GM23338 (cell line): Measurements from ENCODE around the gene LYZL6. TPM values are rescaled to one million over a fixed set of nuclear protein-coding genes. Genes with fewer than 3 reads are reported as not detected.

Experiments
- ATAC-seq: fragments of 200-7000 bp; cut with Tn5 transposase; 3 replicates; pipeline ENCODE4 v1.9.1; 2020
- DNase-seq: peaks from one replicate; pipeline ENCODE4 v3.0.0-alpha.2; 2015; ENCODE audit warnings: low spot score
- H2AFZ ChIP-seq: fragments of 200-600 bp; sonication (generic); 2 replicates; pipeline ENCODE4 v1.8.0; 2016; ENCODE audit warnings: antibody characterized with exemption, mild to moderate bottlenecking, moderate library complexity
- H3F3A ChIP-seq: fragments of 200-600 bp; sonication (generic); replicated peaks from 2 replicates; pipeline ENCODE4 v1.8.0; 2017; ENCODE audit warnings: antibody characterized with exemption, mixed run types, low read depth
- H3K27ac ChIP-seq: fragments of 200-600 bp; sonication (generic); 2 replicates; pipeline ENCODE4 v1.6.1; 2016; ENCODE audit warnings: low read depth
- H3K27me3 ChIP-seq: fragments of 200-600 bp; sonication (generic); 2 replicates; pipeline ENCODE4 v1.8.0; 2016; ENCODE audit warnings: mild to moderate bottlenecking, mixed run types, moderate library complexity; ENCODE audit not compliant: insufficient read depth
- H3K36me3 ChIP-seq: fragments of 200-600 bp; sonication (generic); 2 replicates; pipeline ENCODE4 v1.8.0; 2016; ENCODE audit warnings: mild to moderate bottlenecking; ENCODE audit not compliant: insufficient read depth
- H3K4me1 ChIP-seq: fragments of 200-600 bp; sonication (generic); 2 replicates; pipeline ENCODE4 v1.8.0; 2016; ENCODE audit warnings: mild to moderate bottlenecking, moderate library complexity; ENCODE audit not compliant: insufficient read depth
- H3K4me2 ChIP-seq: fragments of 200-600 bp; sonication (generic); 2 replicates; pipeline ENCODE4 v1.7.1; 2017; ENCODE audit warnings: mixed run types
- H3K4me3 ChIP-seq: fragments of 200-600 bp; sonication (generic); 2 replicates; pipeline ENCODE4 v1.6.1; 2016; ENCODE audit warnings: mixed run types
- H3K79me2 ChIP-seq: fragments of 200-600 bp; sonication (generic); replicated peaks from 2 replicates; pipeline ENCODE4 v1.8.0; 2017; ENCODE audit warnings: mild to moderate bottlenecking; ENCODE audit not compliant: insufficient read depth
- H3K9me2 ChIP-seq: fragments of 200-600 bp; sonication (generic); 2 replicates; pipeline ENCODE4 v1.8.0; 2017; ENCODE audit not compliant: insufficient read depth
- H4K20me1 ChIP-seq: fragments of 200-600 bp; sonication (generic); replicated peaks from 2 replicates; pipeline ENCODE4 v1.8.0; 2017; ENCODE audit warnings: mild to moderate bottlenecking; ENCODE audit not compliant: insufficient read depth
- H3K27ac Mint-ChIP-seq: 2 replicates; pipeline ENCODE4 v1.8.0; 2020; ENCODE audit warnings: inconsistent platforms, mild to moderate bottlenecking, moderate library complexity, mixed read lengths
- H3K27me3 Mint-ChIP-seq: 3 replicates; pipeline ENCODE4 v1.8.0; 2022; ENCODE audit warnings: low read depth, mild to moderate bottlenecking, moderate library complexity, mixed read lengths, inconsistent platforms; ENCODE audit not compliant: insufficient read depth, poor library complexity
- H3K36me3 Mint-ChIP-seq: 3 replicates; pipeline ENCODE4 v1.8.0; 2021; ENCODE audit warnings: low read depth, mild to moderate bottlenecking, inconsistent platforms, moderate library complexity, mixed read lengths
- H3K4me1 Mint-ChIP-seq: 3 replicates; pipeline ENCODE4 v1.8.0; 2020; ENCODE audit warnings: mild to moderate bottlenecking, inconsistent platforms, mixed read lengths
- H3K4me3 Mint-ChIP-seq: 3 replicates; pipeline ENCODE4 v1.8.0; 2021; ENCODE audit warnings: moderate library complexity, mild to moderate bottlenecking, inconsistent platforms, mixed read lengths
- H3K9me3 Mint-ChIP-seq: 3 replicates; pipeline ENCODE4 v1.8.0; 2020; ENCODE audit warnings: moderate library complexity, mild to moderate bottlenecking, inconsistent platforms, mixed read lengths
- EZH2 ChIP-seq: fragments of 200-600 bp; sonication (generic); IDR thresholded peaks from one replicate; pipeline ENCODE4 v1.8.0; 2017; ENCODE audit warnings: antibody characterized with exemption, mild to moderate bottlenecking, low read depth; ENCODE audit not compliant: unreplicated experiment
- EZH2phosphoT487 ChIP-seq: fragments of 200-600 bp; sonication (generic); IDR thresholded peaks from one replicate; pipeline ENCODE4 v1.8.1; 2018; ENCODE audit warnings: antibody characterized with exemption; ENCODE audit not compliant: unreplicated experiment
- NANOG ChIP-seq: IDR thresholded peaks from 2 replicates; pipeline ENCODE4 v1.6.1; 2016; ENCODE audit warnings: antibody characterized with exemption, borderline replicate concordance
- ZNF114 ChIP-seq: fragments of 250-450 bp; sonication (Bioruptor Pico); IDR thresholded peaks from 2 replicates; pipeline ENCODE4 v1.5.0; 2020; ENCODE audit warnings: mild to moderate bottlenecking, moderate library complexity
- ZNF331 ChIP-seq: fragments of 250-450 bp; sonication (Bioruptor Pico); IDR thresholded peaks from 2 replicates; pipeline ENCODE4 v1.5.0; 2020; ENCODE audit warnings: low read depth, mild to moderate bottlenecking, moderate library complexity
- polyA plus RNA-seq: library from polyadenylated mRNA; unstranded; fragments of >200 nt; fragmentation: Nextera tagmentation; extraction: Ambion mirVana; gene quantifications from 2 replicates; pipeline ENCODE4 v1.2.1, GENCODE V29; 2016
- total RNA-seq: library from RNA; depleted of rRNA; stranded (reverse); fragments of >200 nt; shearing (Covaris generic); gene quantifications from 2 replicates; pipeline ENCODE4 v1.2.3, GENCODE V29; 2014
- TF ChIP-seq, protein P1 (sequence below): fragments of 250-450 bp; sonication (Bioruptor Pico); IDR thresholded peaks from 2 replicates; pipeline ENCODE4 v1.5.0; 2020; ENCODE audit warnings: mild to moderate bottlenecking, moderate library complexity
- TF ChIP-seq, protein P2 (sequence below): IDR thresholded peaks from 2 replicates; pipeline ENCODE4 v1.6.1; 2016; ENCODE audit warnings: antibody characterized with exemption

LYZL6 gene
- total and polyA plus RNA-seq, 2 experiments from 2014 or later: not detected

DNA sequence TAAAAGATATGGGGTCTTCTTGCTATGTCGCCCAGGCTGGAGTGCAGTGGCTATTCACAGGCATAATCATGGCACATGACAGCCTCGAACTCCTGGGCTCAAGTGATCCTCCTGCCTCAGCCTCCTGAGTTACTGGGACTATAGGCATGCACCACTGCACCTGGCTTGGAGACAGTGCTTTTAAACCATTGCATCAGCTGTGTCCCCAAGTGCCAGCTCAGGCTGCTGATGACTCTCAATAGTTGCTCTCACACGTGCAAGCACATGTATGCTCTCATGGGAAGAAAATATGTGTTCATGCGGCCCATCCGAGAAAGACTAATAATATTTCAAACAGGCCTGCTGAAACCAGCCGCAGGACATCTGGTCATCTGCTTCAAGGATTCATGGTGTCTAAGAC lies 29.0 kb upstream of the LYZL6 start:
- Histone ChIP-seq H3K9me2 (no peaks in the 10 kb centered on the region), H3K79me2 (no peaks in the 10 kb centered on the region), H3K4me2 (no peak overlapping the region), H3K4me1 (0 out of 2 replicates have a peak, but pooled peaks cover 4% of the 10 kb centered on the region), H4K20me1 (no peaks in the 10 kb centered on the region), H3K27ac (no peak overlapping the region), H3K27me3 (no peaks in the 10 kb centered on the region), H3K4me3 (no peak overlapping the region), H3K36me3 (no peaks in the 10 kb centered on the region), H2AFZ (no peak overlapping the region), H3F3A (no peaks in the 10 kb centered on the region)
- Mint-ChIP-seq H3K27ac (no peak overlapping the region), H3K9me3 (no peaks in the 10 kb centered on the region), H3K27me3 (peaks cover 2% of the 10 kb centered on the region), H3K4me3 (no peak overlapping the region), H3K4me1 (peaks cover 3% of the 10 kb centered on the region; the same call in 1 of the 3 replicates), H3K36me3 (no peaks in the 10 kb centered on the region)
- ATAC-seq (no peak), DNase-seq (no peak)
- TF ChIP-seq EZH2 (no peak), ZNF331 (CRISPR knock-in tag) (no peak), EZH2phosphoT487 (no peak), NANOG (no peak), ZNF114 (CRISPR knock-in tag) (no peak)
- TF ChIP-seq, protein P1, sequence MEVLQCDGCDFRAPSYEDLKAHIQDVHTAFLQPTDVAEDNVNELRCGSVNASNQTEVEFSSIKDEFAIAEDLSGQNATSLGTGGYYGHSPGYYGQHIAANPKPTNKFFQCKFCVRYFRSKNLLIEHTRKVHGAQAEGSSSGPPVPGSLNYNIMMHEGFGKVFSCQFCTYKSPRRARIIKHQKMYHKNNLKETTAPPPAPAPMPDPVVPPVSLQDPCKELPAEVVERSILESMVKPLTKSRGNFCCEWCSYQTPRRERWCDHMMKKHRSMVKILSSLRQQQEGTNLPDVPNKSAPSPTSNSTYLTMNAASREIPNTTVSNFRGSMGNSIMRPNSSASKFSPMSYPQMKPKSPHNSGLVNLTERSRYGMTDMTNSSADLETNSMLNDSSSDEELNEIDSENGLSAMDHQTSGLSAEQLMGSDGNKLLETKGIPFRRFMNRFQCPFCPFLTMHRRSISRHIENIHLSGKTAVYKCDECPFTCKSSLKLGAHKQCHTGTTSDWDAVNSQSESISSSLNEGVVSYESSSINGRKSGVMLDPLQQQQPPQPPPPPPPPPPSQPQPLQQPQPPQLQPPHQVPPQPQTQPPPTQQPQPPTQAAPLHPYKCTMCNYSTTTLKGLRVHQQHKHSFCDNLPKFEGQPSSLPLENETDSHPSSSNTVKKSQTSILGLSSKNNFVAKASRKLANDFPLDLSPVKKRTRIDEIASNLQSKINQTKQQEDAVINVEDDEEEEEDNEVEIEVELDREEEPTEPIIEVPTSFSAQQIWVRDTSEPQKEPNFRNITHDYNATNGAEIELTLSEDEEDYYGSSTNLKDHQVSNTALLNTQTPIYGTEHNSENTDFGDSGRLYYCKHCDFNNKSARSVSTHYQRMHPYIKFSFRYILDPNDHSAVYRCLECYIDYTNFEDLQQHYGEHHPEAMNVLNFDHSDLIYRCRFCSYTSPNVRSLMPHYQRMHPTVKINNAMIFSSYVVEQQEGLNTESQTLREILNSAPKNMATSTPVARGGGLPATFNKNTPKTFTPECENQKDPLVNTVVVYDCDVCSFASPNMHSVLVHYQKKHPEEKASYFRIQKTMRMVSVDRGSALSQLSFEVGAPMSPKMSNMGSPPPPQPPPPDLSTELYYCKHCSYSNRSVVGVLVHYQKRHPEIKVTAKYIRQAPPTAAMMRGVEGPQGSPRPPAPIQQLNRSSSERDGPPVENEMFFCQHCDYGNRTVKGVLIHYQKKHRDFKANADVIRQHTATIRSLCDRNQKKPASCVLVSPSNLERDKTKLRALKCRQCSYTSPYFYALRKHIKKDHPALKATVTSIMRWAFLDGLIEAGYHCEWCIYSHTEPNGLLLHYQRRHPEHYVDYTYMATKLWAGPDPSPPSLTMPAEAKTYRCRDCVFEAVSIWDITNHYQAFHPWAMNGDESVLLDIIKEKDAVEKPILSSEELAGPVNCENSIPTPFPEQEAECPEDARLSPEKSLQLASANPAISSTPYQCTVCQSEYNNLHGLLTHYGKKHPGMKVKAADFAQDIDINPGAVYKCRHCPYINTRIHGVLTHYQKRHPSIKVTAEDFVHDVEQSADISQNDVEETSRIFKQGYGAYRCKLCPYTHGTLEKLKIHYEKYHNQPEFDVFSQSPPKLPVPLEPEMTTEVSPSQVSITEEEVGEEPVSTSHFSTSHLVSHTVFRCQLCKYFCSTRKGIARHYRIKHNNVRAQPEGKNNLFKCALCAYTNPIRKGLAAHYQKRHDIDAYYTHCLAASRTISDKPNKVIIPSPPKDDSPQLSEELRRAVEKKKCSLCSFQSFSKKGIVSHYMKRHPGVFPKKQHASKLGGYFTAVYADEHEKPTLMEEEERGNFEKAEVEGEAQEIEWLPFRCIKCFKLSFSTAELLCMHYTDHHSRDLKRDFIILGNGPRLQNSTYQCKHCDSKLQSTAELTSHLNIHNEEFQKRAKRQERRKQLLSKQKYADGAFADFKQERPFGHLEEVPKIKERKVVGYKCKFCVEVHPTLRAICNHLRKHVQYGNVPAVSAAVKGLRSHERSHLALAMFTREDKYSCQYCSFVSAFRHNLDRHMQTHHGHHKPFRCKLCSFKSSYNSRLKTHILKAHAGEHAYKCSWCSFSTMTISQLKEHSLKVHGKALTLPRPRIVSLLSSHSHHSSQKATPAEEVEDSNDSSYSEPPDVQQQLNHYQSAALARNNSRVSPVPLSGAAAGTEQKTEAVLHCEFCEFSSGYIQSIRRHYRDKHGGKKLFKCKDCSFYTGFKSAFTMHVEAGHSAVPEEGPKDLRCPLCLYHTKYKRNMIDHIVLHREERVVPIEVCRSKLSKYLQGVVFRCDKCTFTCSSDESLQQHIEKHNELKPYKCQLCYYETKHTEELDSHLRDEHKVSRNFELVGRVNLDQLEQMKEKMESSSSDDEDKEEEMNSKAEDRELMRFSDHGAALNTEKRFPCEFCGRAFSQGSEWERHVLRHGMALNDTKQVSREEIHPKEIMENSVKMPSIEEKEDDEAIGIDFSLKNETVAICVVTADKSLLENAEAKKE (CRISPR knock-in tag): no peak
- TF ChIP-seq, protein P2, sequence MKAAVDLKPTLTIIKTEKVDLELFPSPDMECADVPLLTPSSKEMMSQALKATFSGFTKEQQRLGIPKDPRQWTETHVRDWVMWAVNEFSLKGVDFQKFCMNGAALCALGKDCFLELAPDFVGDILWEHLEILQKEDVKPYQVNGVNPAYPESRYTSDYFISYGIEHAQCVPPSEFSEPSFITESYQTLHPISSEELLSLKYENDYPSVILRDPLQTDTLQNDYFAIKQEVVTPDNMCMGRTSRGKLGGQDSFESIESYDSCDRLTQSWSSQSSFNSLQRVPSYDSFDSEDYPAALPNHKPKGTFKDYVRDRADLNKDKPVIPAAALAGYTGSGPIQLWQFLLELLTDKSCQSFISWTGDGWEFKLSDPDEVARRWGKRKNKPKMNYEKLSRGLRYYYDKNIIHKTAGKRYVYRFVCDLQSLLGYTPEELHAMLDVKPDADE: no peak
